Ishikawa (cell line): ENCODE measurements around the gene BTBD8.

Source experiments
- CEBPB ChIP-seq: IDR thresholded peaks from 2 replicates; pipeline ENCODE4 v1.6.1; 2012
- CREB1 ChIP-seq: IDR thresholded peaks from 2 replicates; pipeline ENCODE4 v1.6.1; 2012; ENCODE audit warnings: low read depth
- EGR1 ChIP-seq: IDR thresholded peaks from 2 replicates; pipeline ENCODE4 v1.6.1; 2012
- EP300 ChIP-seq: IDR thresholded peaks from 2 replicates; pipeline ENCODE4 v1.6.1; 2012; ENCODE audit warnings: borderline replicate concordance
- FOXM1 ChIP-seq: IDR thresholded peaks from 2 replicates; pipeline ENCODE4 v1.6.1; 2012; ENCODE audit warnings: low read depth, borderline replicate concordance
- MAX ChIP-seq: IDR thresholded peaks from 2 replicates; pipeline ENCODE4 v1.6.1; 2012
- NFIC ChIP-seq: IDR thresholded peaks from 2 replicates; pipeline ENCODE4 v1.6.1; 2012
- RAD21 ChIP-seq: IDR thresholded peaks from 2 replicates; pipeline ENCODE4 v1.6.1; 2012; ENCODE audit warnings: low read depth
- REST ChIP-seq: IDR thresholded peaks from 2 replicates; pipeline ENCODE4 v1.6.1; 2012; ENCODE audit warnings: low read depth, mild to moderate bottlenecking
- TAF1 ChIP-seq: IDR thresholded peaks from 2 replicates; pipeline ENCODE4 v1.6.1; 2012; ENCODE audit warnings: low read depth, mild to moderate bottlenecking
- TCF12 ChIP-seq: IDR thresholded peaks from 2 replicates; pipeline ENCODE4 v1.6.1; 2012; ENCODE audit warnings: low read depth
- USF1 ChIP-seq: IDR thresholded peaks from 2 replicates; pipeline ENCODE4 v1.6.1; 2012
- YY1 ChIP-seq: IDR thresholded peaks from 2 replicates; pipeline ENCODE4 v1.6.1; 2012; ENCODE audit warnings: low read depth
- ZBTB7A ChIP-seq: IDR thresholded peaks from 2 replicates; pipeline ENCODE4 v1.6.1; 2012; ENCODE audit warnings: low read depth

BTBD8 gene

GRCh38 chr1:92091625-92092024 is 11.5 kb downstream of the BTBD8 start:
- TF ChIP-seq TCF12: no peak
- no peak for TF ChIP-seq REST
- TF ChIP-seq MAX: no peak
- TF ChIP-seq FOXM1: no peak
- TF ChIP-seq ZBTB7A: no peak
- TF ChIP-seq USF1: no peak
- no peak for TF ChIP-seq TAF1
- TF ChIP-seq CEBPB: no peak

GRCh38 chr1:92094090-92094489 is 13.9 kb downstream of the BTBD8 start:
- TF ChIP-seq EGR1 (no peak), YY1 (no peak), EP300 (no peak), ZBTB7A (no peak), REST (no peak), USF1 (no peak), CEBPB (no peak), CREB1 (no peak), MAX (no peak), FOXM1 (no peak), TAF1 (no peak), TCF12 (no peak)

GRCh38 chr1:92094595-92094994 is 14.4 kb downstream of the BTBD8 start:
- TF ChIP-seq EP300 (no peak), TAF1 (no peak), CEBPB (no peak), EGR1 (no peak), MAX (no peak), FOXM1 (no peak)

- TF ChIP-seq TCF12 (no peak), TAF1 (no peak), MAX (no peak), USF1 (no peak), YY1 (no peak), EP300 (no peak), RAD21 (no peak), NFIC (no peak), REST (no peak), CREB1 (no peak)
These were observed 15.7 kb downstream of the BTBD8 start for GRCh38 chr1:92095874-92096273.
